Islet of Langerhans (tissue), 1 donor: Measurements from ENCODE around the gene HOXD12.

Source experiments
- FAIRE-seq: peaks from one replicate; lab custom pipeline; 2011; peaks lifted over from hg19 to GRCh38; lab: Jason Lieb, UNC

Gene HOXD12

GRCh38 chr2:176121190-176122051 lies 21.8 kb downstream of the HOXD12 start:
- FAIRE-seq: no peak

- no peak for FAIRE-seq
These were observed 22.6 kb downstream of the HOXD12 start for GRCh38 chr2:176122052-176122682.

GRCh38 chr2:176122683-176123410 lies 23.3 kb downstream of the HOXD12 start, which contains the start of gene HOXD9:
TSS of gene HOXD9 (plus strand) at chr2:176122719. CDS start at chr2:176122769, 50 bp downstream.
- FAIRE-seq: no peak

GRCh38 chr2:176123411-176124109 lies 24.0 kb downstream of the HOXD12 start:
- no peak for FAIRE-seq

- FAIRE-seq: no peak
These were observed 24.7 kb downstream of the HOXD12 start for GRCh38 chr2:176124110-176124946.

GRCh38 chr2:176124947-176125771 lies 25.6 kb downstream of the HOXD12 start:
- no peak for FAIRE-seq

- FAIRE-seq: no peak
These were observed 26.1 kb downstream of the HOXD12 start for GRCh38 chr2:176125772-176126054.

- FAIRE-seq: peak; percentile 99
These were observed 27.6 kb downstream of the HOXD12 start for GRCh38 chr2:176126929-176127773.

- FAIRE-seq: no peak
These were observed 28.1 kb downstream of the HOXD12 start for GRCh38 chr2:176127774-176128072.

- FAIRE-seq: no peak
These were observed 28.8 kb downstream of the HOXD12 start for GRCh38 chr2:176128172-176128981.

- no peak for FAIRE-seq
These were observed 29.6 kb downstream of the HOXD12 start, which contains the start of gene HOXD8 for GRCh38 chr2:176128982-176129796. TSS of gene HOXD8 (plus strand) at chr2:176129705. CDS start at chr2:176130367, 662 bp downstream.

- FAIRE-seq: no peak
These were observed 30.2 kb downstream of the HOXD12 start for GRCh38 chr2:176129813-176130146.

GRCh38 chr2:176130147-176130956 lies 30.8 kb downstream of the HOXD12 start:
- FAIRE-seq: no peak

GRCh38 chr2:176130957-176131847 lies 31.6 kb downstream of the HOXD12 start:
- no peak for FAIRE-seq

- FAIRE-seq: peak; percentile 45
These were observed 32.2 kb downstream of the HOXD12 start for GRCh38 chr2:176131848-176132158.
